ENCODE data around the gene SETD7.

Gene SETD7

DNA sequence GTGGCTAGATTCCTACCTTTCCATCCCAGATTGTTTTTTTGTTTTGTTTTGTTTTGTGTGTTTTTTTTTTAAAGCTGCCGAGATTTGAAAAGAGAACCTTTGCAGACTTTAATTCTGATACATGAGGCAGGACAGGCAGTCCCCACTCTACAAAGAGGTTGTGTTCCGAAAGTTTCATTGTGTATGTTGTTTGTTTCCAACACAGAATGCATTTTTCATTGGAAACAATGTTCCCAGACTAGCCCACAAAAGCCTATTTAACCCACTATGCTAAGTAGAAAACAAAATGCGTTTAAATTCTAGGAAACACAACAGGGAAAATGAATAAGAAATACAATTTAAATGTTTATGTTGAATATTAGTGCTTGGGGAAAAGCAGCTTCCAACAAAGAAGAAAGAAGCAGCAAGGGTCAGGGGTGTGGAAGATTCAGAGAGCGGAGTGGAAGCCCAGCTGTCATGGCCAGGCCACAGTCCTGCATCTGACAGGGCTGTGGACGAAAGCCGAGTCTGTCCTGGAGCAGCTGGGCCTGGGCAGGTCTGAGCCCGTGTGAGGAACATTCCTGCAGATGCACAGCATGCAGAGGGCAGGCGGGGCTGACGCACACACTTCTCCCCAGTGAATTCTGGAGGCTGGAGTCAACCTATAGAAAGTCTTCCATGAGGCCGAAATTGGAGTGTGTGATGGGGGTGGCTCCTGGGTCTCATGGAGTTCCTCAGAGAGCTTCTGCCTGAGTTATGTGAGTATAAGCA, 12.4 kb upstream of the SETD7 start:
- DNase-seq (ENCODE audit: low read depth): no peak

DNA sequence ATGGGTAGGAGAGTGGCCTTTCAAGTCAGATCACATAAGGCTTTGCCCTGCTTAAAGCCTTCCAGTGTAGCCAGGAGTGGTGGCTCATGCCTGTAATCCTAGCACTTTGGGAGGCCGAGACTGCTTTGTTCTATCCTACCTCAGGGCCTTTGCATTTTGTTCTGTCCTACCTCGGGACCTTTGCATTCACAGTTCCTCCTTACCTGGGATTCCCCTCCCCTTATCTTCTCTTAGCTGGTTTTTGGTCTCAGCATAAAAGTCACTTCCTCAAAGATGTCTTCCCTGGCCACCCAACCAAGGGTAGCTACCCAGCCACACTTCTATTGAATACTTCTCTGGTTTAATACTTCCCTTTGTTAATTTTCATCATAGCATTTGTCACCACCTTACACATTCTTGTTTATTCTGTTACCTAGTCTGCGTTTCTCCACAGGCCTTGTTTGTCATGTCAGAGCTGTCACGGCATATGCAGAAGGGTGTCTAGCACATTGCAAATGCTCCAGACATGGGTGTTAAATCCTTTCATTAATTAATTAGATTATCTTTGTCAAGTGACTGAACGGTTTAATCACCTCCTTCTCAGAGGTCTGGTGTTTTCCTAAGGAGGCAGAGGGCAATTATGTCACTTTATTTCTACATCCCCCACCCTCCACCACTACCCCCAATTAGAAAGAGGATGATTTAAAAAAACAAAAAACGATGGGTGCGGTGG, 11.3 kb upstream of the SETD7 start:
- no peak for DNase-seq (ENCODE audit: low read depth)

DNA sequence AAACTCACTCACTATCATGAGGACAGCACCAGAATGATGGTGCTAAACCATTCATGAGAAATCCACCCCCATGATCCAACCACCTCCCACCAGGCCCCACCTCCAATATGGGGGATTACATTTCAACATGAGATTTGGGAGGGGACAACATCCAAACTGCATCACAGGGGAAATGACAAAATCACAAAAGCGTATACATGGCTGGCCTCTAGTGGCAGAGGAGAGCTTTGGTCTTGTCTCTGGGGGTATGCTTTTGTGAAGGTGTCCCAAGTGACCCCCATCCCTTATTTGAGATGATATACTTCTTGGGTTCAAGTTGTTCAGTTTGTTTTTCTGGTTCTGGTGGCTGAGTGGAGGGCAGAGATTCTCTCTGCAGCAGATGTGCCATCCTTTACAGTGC, 8.5 kb upstream of the SETD7 start:
- DNase-seq (ENCODE audit: low read depth): no peak

DNA sequence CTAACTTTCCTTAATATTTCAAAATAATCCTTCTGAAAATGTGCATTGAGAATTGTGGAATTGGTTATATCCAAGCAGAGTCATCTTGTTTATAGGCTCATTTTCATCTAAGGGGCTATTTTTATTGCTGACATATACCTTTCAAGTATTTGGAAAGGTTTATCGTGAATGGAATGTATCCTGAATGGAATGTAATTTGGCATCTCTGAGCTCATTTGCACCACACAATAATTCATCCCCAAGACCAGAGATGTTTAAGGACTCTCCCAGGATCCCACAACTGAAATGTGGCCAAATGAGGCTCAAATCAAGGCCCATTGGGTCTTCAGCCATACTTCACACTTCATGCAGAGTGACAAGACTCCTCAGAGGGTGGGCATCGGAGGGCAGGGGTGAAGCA, 7.5 kb upstream of the SETD7 start:
- DNase-seq (ENCODE audit: low read depth): no peak

DNA sequence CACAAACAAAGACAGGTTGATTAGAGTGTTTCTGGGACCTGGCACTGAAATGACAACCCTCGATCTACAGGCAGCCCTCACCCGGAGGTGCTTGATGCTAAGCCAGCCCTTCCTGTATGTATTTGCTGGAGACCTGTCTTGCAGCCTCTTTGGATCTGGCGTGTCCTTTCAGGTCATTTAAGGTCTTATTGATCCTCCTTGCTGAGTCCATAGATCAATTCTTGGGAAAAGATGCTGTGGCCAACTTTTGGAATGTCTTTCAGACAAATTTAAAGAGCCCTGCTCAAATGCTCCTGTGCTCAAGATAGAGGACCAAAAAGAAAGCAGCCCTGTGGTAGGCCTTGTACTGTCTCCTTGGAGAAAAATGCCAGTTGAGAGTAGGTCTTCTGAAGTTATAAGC, 6.8 kb upstream of the SETD7 start:
- no peak for DNase-seq (ENCODE audit: low read depth)

DNA sequence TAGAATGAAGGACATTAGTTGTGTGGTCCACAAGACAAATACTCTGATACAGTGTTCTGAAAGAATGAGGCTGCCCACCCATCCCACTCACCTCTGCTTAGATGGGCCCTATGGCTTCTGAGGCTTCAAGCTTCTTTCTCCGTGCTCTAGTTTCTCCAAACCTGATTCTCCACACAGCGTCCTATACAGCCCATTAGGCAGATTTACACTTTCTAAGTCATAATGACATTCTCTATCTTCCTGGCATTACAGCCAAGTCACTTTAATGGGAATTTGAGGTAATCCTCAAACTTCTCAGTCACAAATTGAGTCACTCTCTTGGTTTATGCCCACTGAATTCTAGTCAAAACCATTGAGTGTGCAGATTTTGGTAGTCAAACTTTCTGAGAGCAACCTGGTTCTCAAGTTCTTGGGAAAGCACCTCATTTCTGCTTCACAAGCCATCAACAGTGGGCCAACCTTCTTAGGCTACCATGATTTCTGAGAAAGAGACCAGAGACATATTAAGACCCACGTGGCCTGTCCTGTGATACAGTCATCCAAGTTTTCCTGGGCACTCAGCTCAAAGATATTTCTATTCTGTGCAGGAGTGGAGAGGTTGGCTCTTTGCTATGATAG, 6.2 kb upstream of the SETD7 start:
- no peak for DNase-seq (ENCODE audit: low read depth)

DNA sequence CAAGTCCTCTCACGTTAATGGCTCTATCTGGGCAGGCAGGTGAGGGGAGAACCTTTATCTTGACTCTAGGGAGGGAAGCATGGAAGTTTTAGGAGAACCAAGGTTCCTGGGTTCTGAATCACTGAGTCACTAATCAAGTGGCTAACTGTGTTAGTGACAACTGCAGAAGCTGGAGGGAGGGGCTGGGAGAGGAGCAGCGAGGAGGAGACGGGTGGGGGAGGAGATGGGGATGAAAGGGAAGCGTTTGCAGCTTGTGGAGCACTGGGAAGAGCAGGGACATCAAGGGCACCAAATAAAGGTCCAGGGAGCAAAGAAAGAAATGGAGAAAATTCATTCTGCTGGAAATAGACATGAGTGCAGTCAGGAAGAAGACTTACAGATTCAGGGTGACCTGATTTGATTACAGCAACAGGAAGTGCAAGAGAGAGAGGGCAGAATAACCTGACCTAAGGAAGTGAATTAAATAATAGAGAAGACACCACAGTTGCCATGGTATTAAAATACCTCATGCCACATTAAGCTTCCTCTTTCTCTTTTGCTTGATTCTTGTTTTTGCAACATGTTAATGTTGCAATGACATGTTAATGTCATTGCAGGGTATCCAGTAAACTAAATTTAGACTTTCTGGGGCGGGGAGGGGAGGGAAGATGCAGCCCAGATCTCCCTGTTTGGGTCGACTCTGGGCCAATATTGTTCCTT, 4.5 kb upstream of the SETD7 start:
- DNase-seq (ENCODE audit: low read depth): no peak

DNA sequence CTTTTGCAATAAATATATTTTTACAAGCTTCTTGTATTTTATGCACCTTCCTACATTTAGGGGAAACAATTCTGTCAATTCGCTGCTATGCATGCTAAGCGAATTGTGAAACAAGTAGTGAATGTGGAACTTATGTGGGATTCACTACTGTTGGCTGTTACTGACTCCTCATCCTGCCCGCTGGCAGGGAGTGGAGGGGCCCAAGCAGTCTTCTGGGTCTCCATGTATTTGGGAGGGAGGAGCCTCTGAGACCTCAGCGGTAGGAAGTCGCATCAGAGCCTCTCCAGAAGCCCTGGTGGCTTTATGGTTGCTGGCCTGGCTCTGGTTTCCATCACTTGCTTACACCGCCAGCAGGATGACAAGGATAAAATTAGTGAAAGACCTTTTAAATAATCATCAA, 3.7 kb upstream of the SETD7 start:
- no peak for DNase-seq (ENCODE audit: low read depth)

DNA sequence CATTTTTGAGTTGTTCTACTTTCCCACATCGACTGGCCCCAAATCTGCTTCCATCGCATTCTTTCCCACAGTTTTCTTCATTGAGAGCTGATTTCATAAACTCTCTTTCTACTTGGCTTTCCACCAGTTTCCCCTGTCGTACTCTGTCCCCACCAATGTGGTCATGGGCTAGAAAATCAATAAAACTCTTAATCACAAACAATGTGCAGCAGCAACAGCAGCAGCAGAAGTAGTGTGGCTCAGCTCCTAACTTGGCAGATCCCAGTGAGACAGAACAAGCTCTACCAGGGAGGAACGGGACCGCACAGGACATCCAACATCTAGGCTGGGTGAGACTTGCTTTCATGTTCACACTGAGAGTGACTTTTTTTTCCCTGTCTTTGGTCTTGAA, 3.1 kb upstream of the SETD7 start:
- DNase-seq (ENCODE audit: low read depth): no peak

DNA sequence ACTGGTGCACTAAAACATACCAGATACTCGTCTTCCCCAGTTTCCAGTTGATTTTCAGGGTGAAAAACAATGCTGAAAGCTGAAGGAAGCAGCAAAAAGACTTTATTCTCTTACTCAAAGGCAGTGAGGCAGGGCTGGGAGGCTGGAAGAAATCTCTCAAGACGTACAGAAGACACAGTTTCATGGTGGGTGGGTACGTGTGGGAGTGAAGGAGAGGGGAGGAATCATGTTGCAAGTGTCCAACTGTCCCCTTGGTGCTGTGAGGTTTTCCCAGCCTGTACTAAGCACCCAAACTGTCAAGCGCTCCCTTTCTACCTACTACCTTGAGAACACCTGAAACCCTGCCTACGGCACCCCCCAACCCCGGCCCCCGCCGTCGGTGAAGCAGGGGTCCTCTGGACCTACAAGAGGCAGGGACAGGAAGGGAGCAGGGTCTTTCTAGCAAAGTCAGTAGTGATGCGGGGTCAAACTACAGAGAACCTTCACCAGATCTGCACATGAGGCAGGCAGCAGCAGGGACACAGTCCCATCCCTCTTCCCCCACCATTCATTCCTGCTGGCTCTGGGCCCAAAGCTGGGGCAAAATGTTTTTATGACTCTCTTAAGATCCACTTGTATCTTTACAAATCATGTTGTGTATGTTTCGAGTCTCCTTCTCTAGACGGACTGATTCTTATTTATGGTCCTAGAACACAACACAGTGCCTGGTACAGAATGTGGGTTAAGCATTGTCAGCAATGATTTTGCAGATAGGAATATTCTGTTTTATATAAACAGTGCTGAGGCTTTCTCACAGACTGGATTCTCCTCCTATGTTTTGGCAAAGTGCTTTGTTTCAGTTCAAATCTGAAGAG, 2.4 kb upstream of the SETD7 start:
- no peak for DNase-seq (ENCODE audit: low read depth)

DNA sequence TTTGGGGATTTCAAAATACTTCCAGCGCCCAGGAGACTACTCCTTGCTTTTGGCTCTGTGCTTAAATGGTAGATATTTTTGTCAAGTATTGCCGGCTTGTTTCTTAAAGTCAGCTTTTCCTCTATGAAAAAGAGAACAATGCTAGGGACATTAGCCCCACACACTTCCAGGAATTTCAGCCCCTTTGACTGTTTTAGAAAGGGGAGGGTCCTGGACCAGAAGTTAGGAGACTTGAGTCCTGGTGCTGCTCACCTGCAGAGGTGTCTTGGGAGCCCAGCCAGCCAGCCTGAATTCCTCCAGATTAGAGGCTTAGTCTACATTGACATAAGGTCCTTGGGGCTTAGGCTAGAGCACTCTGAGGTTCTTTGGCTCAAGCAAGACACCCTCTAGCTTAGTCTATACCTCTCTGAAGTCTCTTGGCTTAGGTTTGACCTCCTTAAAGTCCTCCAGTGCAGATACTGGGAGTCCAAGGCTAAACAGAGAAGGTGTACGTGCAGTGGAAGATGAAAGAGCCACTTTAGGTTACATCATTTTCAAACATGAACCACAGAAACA, 1.6 kb upstream of the SETD7 start:
- DNase-seq (ENCODE audit: low read depth): no peak

DNA sequence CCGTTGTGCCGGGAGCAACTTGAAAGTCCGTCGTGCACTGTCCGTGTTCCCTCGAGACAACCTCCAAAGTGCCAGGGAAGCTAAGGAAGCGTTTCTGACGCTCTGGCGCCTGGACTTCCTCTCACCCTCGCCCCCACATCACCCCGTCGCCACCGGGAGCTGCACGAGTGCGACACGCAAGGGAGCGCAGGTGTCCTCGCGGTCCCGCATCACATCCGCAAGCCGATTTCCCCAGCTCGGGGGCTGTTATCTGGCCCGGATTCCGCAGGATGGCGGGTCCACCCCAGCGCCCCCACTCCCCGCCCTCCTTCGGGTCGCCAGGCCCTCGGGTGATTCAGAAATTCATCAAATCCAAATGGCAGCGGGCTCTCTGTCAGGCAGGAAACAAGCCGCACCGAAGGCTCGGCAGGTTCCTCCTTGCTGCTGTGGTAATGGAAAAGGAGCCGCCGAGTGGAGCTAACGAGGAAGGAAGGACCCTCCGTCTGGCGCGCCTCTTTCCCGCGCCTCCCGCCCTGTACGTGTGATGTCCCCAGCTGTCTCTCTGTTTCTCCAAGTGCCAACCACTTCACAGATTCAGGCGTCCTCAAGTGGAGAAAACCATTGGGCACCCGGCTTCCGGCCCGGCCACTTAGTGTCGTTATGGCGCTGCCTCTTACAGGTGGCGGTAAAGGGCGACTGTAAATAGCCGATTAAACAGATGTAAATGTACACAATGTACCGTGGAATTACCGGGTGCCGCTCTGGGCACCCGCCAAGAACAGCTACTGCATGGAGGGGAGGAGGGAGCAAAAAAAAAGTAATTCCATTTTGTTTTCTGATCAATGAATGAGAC, 921 bp upstream of the SETD7 start:
- DNase-seq (ENCODE audit: low read depth): no peak

DNA sequence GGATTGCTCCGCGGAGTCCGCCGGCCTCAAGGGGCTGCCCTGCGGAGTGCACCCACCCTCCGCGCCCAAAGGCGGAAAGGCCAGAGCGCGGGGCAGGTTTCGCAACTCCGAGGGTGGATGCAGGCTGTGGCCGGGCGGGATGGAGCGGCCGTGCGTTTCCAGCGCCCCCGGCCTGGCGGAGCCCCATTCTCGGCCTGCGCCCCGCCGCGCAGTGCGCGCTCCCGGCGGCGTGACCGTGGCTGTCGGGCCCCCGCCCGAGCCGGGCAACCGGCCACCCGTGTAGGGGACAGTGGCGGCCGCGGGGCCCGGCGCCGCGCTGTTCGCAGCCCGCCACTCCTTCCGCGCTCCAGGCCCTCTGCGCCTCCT, 331 bp downstream of the SETD7 start:
- DNase-seq (ENCODE audit: low read depth): no peak

DNA sequence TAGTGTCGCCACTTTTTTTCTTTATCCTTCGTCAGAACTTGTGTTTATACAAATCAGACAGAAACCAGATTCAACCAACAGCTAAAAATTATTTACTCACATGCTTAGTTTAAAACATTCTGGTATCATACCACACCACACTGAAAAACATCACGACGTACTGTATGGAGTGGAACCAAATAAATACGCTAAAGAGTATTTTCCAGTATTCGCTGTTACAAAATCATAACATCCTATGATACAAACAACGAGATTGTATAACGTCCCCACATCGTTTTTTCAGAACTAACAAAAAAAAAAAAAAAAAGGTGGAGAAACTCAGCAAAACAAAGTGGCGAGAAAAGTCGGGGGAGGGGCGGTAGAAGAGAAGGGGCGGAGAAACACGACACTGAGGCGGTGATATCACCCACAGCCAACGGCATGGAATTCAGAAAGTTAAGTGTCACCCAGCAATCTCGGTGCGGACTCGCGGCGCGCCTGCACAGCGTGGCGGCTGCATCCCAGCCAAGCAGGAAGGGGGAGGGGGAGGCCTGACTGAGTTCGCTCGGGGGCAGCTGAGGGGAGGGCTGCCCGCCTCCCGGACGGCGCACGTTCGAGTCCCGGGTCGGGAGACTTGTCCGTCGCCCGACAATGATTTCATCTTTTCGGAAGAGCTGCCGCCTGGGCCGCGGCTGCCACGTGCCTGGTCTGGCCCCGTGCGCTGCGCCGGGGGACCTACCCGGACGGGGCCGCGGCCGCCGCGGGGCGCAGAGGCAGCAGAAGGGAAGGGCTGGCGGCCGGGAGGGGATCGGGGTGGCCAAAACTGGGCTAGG, 920 bp downstream of the SETD7 start:
- DNase-seq (ENCODE audit: low read depth): peak; percentile 77

DNA sequence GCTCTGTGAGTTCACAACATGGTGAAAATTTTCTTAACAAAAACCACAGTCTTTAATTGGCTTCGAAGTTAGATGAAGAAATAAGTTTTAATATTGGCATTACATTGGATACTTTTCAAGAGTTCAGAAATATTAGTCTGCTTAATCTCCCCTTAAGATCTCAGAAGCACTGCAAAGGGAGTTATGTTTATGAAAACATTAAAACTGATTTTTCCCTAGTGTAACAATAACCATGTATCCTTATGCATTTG, 1.5 kb downstream of the SETD7 start:
- DNase-seq (ENCODE audit: low read depth): no peak

DNA sequence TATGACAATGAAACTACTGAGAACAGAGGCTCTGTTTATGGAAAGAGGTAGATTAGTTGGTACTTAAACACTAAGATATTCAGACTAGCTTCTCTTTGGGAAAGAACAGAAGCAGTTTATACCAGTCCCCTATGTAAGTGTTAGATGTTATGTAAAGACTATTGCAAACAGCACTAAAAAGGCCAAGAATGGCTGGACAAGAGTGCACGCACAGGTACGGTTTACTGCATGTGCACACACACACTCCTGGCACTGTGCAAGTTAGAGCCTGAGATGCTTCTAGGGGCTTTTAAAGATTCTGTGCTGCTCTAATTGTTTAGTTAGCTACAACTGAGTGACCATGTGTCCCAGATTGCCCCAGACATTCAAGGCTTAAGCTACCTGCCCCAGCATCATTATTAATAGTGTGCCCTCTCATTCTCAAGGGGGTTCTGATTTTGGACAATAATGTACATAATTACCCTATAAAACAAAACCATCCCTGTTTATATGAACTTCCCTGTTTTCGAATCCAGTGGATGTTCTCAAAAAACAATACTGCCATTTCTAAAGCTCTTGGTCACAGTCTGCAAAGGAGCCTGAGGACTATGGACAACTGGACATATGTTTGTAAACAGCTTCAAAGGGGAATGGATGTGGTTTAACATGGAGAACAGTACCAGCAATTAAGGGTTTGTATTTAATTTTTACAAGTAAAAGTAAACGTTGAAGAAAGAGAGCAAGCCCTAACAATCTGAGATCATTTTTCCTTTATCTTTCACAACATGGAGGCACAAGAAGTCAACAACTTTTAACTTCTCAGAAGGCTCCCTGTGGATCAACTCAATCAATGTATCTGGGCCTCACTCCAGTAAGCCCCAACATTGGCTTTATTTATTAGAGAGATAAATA, 2.0 kb downstream of the SETD7 start:
- DNase-seq (ENCODE audit: low read depth): no peak

DNA sequence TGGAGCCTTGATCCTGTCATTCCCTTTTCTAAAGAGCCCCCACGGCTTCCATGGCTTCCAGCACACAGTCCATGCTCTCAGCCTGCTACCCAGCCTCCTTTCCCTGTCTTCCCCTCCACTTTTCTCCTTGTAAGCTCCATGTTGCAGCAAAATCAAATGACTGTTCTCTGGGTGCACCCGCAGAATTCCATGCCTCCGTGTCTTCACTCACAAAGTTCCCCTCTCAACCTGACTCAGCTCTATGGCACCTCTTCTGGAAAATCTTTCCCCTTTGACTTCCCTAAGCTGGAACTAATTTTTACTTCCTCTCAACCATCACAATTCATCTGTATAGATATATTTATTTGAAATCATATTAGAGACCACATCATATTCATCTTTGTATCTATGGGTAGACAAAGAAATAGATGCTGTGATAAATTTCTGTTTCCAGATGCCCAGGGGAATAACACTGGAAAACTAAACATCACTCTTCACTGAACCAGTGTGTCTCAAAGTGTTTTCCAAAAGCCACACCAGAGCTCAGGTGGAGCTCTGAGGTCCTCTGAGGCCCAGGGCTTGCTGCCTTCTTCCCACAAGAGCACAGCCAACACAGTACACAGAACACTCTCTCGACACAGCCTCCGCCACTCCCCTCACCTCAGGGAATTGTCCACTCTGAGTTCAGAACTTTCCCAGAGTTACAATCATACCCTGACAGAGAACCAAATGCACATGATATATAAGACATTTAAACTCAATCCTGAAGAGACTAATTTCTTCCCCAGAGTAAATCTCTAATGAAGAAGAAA, 3.3 kb downstream of the SETD7 start:
- DNase-seq (ENCODE audit: low read depth): no peak

DNA sequence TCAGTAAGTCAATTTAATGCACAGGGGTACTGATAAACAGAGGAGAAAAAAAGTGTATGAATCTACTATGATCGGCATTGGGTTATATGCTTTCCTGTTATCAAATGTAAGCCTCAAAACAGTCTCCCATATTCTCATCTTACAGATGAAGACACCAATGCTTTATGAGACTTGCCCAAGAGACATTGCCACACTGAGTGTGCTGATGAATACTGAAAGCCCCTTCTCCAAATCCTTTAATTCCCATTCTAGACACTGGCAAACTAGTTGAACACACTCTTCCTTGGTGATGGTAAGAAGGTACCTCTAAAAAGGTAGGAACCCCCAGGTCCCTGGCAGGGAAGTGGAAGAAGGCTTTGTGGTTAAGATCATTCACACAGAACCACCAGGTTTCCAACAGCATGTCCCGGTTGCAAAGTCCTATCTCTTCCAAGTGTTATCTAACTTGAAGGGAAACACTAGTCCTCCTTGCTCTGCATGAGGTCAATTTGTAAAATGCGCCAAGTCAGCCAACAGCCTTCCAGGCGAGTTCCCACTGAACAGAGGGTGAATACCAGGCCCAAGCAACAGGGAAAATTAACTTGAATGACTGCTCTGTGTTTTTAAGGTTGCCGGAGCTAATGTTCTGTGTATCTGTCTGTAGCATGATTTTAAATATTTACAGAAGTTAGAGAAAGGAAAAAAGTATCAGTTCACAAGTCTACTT, 5.1 kb downstream of the SETD7 start:
- no peak for DNase-seq (ENCODE audit: low read depth)

All from fibroblast of the conjunctiva (primary cell).